GM21717 (cell line): ENCODE data around the gene UMODL1.
"Not testable (repeated sequence)": the region's sequence is repeated elsewhere in the genome, so short reads cannot be mapped to it uniquely, and the experiment has no call there.

Source experiments
- ATAC-seq: cut with Tn5 transposase; IDR thresholded peaks from one replicate; pipeline ENCODE4 v1.9.1; 2021; ENCODE audit warnings: mild to moderate bottlenecking, moderate library complexity; ENCODE audit not compliant: unreplicated experiment

UMODL1 gene

GRCh38 chr21:42059141-42059540 lies 12.0 kb upstream of the UMODL1 start:
- ATAC-seq: no peak

GRCh38 chr21:42059721-42060120 lies 11.4 kb upstream of the UMODL1 start:
- ATAC-seq: no peak

GRCh38 chr21:42060166-42060565 lies 11.0 kb upstream of the UMODL1 start:
- ATAC-seq: no peak

- ATAC-seq: peak; percentile 39
Observed at GRCh38 chr21:42061195-42061985, 9.7 kb upstream of the UMODL1 start.

- no peak for ATAC-seq
Observed at GRCh38 chr21:42061986-42062235, 9.2 kb upstream of the UMODL1 start.

- peak; percentile 45 for ATAC-seq
Observed at GRCh38 chr21:42062236-42063022, 8.7 kb upstream of the UMODL1 start.

- ATAC-seq: no peak
Observed at GRCh38 chr21:42063191-42063570, 7.9 kb upstream of the UMODL1 start.

GRCh38 chr21:42063571-42064521 lies 7.3 kb upstream of the UMODL1 start:
- ATAC-seq: peak; percentile 26

GRCh38 chr21:42066521-42066920 lies 4.6 kb upstream of the UMODL1 start:
- ATAC-seq: no peak

- no peak for ATAC-seq
Observed at GRCh38 chr21:42067531-42068255, 3.4 kb upstream of the UMODL1 start.

GRCh38 chr21:42068256-42068545 lies 2.9 kb upstream of the UMODL1 start:
- ATAC-seq: no peak

- ATAC-seq: no peak
Observed at GRCh38 chr21:42068592-42068991, 2.5 kb upstream of the UMODL1 start.

GRCh38 chr21:42069327-42069726 lies 1.8 kb upstream of the UMODL1 start:
- ATAC-seq: no peak

- ATAC-seq: no peak
Observed at GRCh38 chr21:42069843-42070242, 1.3 kb upstream of the UMODL1 start.

GRCh38 chr21:42073145-42074099 lies 2.3 kb downstream of the UMODL1 start:
- ATAC-seq: no peak

GRCh38 chr21:42075686-42076471 lies 4.8 kb downstream of the UMODL1 start:
- ATAC-seq: no peak

GRCh38 chr21:42077685-42078238 lies 6.6 kb downstream of the UMODL1 start:
- ATAC-seq: peak; percentile 75

GRCh38 chr21:42078247-42079007 lies 7.3 kb downstream of the UMODL1 start:
- ATAC-seq: not testable (repeated sequence)
